Vagina (tissue), 2 donors: ENCODE data around the gene LRRC26. TPM values are rescaled to one million over a fixed set of nuclear protein-coding genes. Genes with fewer than 3 reads are reported as not detected.

ENCODE experiments used
- DNase-seq, 2 donors: peaks; one replicate each; pipeline ENCODE4 v3.0.0-alpha.2; 2017; ENCODE audit errors: extremely low spot score in 2 of 2
- H3K27ac ChIP-seq: fragments of 200-600 bp; sonication (generic); one replicate; pipeline ENCODE4 v1.5.1; 2019
- H3K27me3 ChIP-seq: fragments of 200-600 bp; sonication (generic); one replicate; pipeline ENCODE4 v1.5.1; 2019
- H3K36me3 ChIP-seq, 2 donors: fragments of 200-600 bp; sonication (generic); one replicate each; pipeline ENCODE4 v1.5.1; 2017 to 2019
- H3K4me1 ChIP-seq: fragments of 200-600 bp; sonication (generic); one replicate; pipeline ENCODE4 v1.5.1; 2019
- H3K4me3 ChIP-seq, 2 donors: fragments of 200-600 bp; sonication (generic); 1 replicate in 1 of 2; 2 replicates in 1 of 2; pipeline ENCODE4 v1.5.1; 2016 to 2019
- H3K9me3 ChIP-seq: fragments of 200-600 bp; sonication (generic); one replicate; pipeline ENCODE4 v1.5.1; 2019
- POLR2A ChIP-seq, 2 donors: fragments of 450-650 bp; IDR thresholded peaks; one replicate each; pipeline ENCODE4 v1.6.1; 2017; ENCODE audit warnings: antibody characterized with exemption in 2 of 2, mild to moderate bottlenecking in 2 of 2, moderate library complexity in 2 of 2
- POLR2AphosphoS5 ChIP-seq, 2 donors: sonication (generic); formaldehyde crosslinking; IDR thresholded peaks; one replicate each; pipeline ENCODE4 v1.9.0; 2017; ENCODE audit warnings: antibody characterized with exemption in 2 of 2, mild to moderate bottlenecking in 2 of 2, low read depth in 1 of 2; ENCODE audit not compliant: insufficient read depth in 1 of 2
- intact Hi-C: fragments of 100-400 bp; cut with DNase I; formaldehyde crosslinking; loops from one replicate; pipeline ENCODE4 v1.15.1; 2023
- total RNA-seq: library from RNA; depleted of rRNA; stranded (reverse); fragments of >200 nt; gene quantifications from one replicate; pipeline ENCODE4 v1.2.3, GENCODE V29; 2016
- TF ChIP-seq, protein P1 (sequence below), 3 experiments: fragments of 450-650 bp in 2 of 3; fragments of 200-600 bp in 1 of 3; sonication (generic) in 1 of 3; IDR thresholded peaks; one replicate each; pipeline ENCODE4 v1.5.1; 2017 to 2019; ENCODE audit warnings: antibody characterized with exemption in 3 of 3, mild to moderate bottlenecking in 2 of 3, moderate library complexity in 2 of 3

LRRC26 gene
- total RNA-seq, 1 donor from 2014 or later = not detected

DNA sequence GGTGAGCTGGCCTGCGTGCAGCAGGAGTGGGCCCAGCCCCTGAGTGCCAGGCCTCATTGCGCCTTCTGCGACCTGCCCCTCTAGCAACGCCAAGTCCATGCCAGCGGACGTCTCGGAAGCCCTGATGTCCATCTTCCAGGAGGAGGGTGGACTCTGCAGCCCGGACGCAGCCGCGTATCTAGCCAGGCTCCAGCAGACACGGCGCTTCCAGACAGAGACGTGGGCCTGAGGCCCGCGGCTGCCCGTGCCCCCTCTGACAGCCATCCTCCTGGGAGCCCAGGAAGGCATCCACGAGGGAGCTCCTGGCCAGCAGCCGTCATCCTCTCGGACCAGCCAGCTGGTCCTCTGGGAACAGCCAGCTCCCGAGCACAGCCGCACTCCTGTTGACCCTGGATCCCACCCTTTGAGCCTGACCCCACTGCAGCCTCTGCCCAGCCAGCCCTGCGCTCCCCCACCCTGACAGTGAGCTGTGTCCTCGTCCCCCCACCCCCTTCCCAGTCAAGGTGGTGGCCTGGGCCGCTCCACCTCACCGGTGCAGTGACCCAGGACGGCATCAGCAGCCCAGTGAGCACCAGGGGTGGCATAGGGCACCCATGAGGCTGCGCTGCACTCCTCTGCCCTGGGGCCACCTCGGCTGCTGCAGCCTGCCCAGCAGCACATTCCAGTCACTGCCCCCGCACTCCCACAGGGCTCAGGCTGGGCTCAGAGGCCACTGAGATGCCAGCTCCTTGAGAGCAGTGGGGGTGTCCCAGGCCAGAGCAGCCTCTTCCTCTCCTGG is 46.5 kb upstream of the LRRC26 start:
- Histone ChIP-seq H3K9me3 (no peaks in the 10 kb centered on the region), H3K27me3 (no peaks in the 10 kb centered on the region), H3K36me3 (no peaks in the 10 kb centered on the region), H3K4me1 (peaks cover 20% of the 10 kb centered on the region), H3K27ac (no peak overlapping the region), H3K4me3 (no peak overlapping the region)
- DNase-seq = no peak
- intact Hi-C loops = no loop called here
- TF ChIP-seq, protein P1, sequence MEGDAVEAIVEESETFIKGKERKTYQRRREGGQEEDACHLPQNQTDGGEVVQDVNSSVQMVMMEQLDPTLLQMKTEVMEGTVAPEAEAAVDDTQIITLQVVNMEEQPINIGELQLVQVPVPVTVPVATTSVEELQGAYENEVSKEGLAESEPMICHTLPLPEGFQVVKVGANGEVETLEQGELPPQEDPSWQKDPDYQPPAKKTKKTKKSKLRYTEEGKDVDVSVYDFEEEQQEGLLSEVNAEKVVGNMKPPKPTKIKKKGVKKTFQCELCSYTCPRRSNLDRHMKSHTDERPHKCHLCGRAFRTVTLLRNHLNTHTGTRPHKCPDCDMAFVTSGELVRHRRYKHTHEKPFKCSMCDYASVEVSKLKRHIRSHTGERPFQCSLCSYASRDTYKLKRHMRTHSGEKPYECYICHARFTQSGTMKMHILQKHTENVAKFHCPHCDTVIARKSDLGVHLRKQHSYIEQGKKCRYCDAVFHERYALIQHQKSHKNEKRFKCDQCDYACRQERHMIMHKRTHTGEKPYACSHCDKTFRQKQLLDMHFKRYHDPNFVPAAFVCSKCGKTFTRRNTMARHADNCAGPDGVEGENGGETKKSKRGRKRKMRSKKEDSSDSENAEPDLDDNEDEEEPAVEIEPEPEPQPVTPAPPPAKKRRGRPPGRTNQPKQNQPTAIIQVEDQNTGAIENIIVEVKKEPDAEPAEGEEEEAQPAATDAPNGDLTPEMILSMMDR (IDR thresholded peaks at IDR 0.05) = no peak
- TF ChIP-seq POLR2A (IDR thresholded peaks at IDR 0.05) (no peak), POLR2AphosphoS5 (IDR thresholded peaks at IDR 0.05; ENCODE audit: insufficient read depth in 1 of 2, low read depth in 1 of 2) (no peak)

DNA sequence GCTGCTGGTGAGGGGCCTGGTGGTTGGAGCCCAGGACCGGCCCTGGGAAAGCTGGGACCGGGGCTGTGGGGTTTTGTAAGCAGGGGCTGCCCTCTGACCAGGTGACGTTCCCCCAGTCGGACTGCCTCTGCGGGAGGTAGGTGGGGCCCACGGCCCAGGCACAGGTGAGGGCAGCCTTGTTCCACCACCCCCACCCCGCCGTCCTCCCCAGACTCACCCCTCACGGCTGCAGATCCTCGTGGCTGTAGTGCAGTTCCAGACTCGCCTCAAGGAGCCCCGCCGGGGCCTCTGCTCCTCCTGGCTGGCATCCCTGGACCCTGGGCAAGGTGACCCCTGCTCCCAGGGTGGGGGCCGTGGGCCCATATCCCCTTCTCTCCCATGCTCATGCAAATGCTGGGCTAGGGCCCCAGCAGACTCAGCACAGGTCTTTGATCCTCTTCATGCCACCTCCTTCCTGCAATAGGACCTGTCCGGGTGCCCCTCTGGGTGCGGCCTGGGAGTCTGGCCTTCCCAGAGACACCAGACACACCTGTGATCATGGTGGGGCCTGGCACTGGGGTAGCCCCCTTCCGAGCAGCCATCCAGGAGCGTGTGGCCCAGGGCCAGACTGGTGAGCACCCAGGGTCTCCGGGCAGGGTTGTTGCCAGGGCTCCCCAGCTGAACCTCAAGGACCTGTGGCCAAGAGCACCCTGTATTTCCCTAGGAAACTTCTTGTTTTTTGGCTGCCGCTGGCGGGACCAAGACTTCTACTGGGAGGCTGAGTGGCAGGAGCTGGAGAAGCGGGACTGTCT is 45.5 kb upstream of the LRRC26 start:
- no peak for DNase-seq
- no peaks in the 10 kb centered on the region for H3K9me3 ChIP-seq
- no peak overlapping the region for H3K27ac ChIP-seq
- H3K4me3 ChIP-seq = no peak overlapping the region
- TF ChIP-seq POLR2A (IDR thresholded peaks at IDR 0.05) (no peak), POLR2AphosphoS5 (IDR thresholded peaks at IDR 0.05; ENCODE audit: insufficient read depth in 1 of 2, low read depth in 1 of 2) (no peak)
- TF ChIP-seq, protein P1 (IDR thresholded peaks at IDR 0.05) = no peak
- peaks cover 15% of the 10 kb centered on the region for H3K4me1 ChIP-seq
- H3K36me3 ChIP-seq = no peaks in the 10 kb centered on the region
- no peaks in the 10 kb centered on the region for H3K27me3 ChIP-seq
- intact Hi-C loops = no loop called here

DNA sequence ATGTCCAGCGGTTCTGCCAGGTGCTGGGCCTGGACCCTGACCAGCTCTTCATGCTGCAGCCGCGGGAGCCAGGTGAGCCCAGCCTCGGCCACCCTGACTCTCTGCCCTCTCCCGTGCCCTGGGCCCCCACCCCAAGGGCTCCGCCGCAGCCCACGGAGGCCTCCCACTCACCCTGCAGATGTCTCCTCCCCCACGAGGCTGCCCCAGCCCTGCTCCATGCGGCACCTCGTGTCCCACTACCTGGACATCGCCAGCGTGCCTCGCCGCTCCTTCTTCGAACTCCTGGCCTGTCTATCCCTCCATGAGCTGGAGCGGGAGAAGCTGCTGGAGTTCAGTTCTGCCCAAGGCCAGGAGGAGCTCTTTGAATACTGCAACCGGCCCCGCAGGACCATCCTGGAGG is 44.8 kb upstream of the LRRC26 start:
- DNase-seq = no peak

DNA sequence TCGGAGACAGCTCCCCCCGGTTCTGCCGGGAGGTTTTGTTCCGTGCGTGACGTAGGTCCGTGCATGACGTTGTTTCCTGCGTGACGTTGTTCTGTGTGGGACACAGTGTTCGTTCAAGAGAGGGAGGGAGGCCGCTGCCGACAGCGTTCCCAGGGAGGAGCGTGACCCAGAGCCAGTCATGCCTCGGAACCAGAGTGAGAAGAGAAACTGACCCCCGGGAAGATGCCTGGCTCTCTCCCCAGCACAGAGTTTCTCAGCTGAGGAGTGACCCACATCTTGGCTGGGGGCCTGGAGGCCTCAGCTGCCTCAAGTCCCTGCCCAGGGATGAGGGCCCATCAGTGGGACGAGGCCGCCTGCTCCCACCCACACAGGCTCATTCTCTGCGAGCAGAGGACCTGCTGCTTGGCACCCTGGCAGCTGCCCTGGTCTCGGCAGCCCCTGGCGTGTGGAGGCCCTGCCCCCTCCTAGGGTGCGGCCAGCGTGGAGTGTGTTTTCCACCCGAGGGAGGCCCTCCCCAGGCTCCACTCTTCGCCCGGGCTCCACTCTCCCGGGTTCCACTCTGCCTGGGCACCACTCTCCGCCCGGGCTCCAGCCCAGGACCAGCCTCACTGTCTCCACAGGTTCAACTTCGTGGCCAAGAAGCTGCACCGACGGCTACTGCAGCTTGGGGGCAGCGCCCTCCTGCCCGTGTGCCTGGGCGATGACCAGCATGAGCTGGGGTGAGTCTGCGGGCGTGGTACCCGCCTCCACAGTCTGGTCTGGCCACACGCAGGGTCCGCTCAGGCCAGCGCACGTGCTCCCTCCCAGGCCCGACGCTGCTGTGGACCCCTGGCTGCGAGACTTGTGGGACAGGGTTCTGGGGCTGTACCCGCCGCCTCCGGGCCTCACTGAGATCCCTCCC is 43.6 kb upstream of the LRRC26 start:
- TF ChIP-seq POLR2A (IDR thresholded peaks at IDR 0.05) (no peak), POLR2AphosphoS5 (IDR thresholded peaks at IDR 0.05; ENCODE audit: insufficient read depth in 1 of 2, low read depth in 1 of 2) (no peak)
- TF ChIP-seq, protein P1 (IDR thresholded peaks at IDR 0.05) = no peak
- H3K4me1 ChIP-seq = peaks cover 10% of the 10 kb centered on the region
- H3K9me3 ChIP-seq = no peaks in the 10 kb centered on the region
- DNase-seq = no peak
- intact Hi-C loops = no loop called here
- H3K27ac ChIP-seq = no peak overlapping the region
- no peaks in the 10 kb centered on the region for H3K27me3 ChIP-seq
- H3K36me3 ChIP-seq = no peaks in the 10 kb centered on the region
- no peak overlapping the region for H3K4me3 ChIP-seq

More for the DNA sequence above, 44.8 kb upstream of the LRRC26 start:
- intact Hi-C loops = no loop called here
- H3K36me3 ChIP-seq = no peaks in the 10 kb centered on the region
- TF ChIP-seq POLR2A (IDR thresholded peaks at IDR 0.05) = no peak
- TF ChIP-seq POLR2AphosphoS5 (IDR thresholded peaks at IDR 0.05; ENCODE audit: insufficient read depth in 1 of 2, low read depth in 1 of 2) = no peak
- TF ChIP-seq, protein P1 (IDR thresholded peaks at IDR 0.05) = no peak
- no peak overlapping the region for H3K4me3 ChIP-seq
- H3K27me3 ChIP-seq = no peaks in the 10 kb centered on the region
- no peaks in the 10 kb centered on the region for H3K9me3 ChIP-seq
- H3K27ac ChIP-seq = no peak overlapping the region
- peaks cover 15% of the 10 kb centered on the region for H3K4me1 ChIP-seq
